IMR-90 (cell line): ENCODE results near the gene NEK6. TPM values are rescaled to one million over a fixed set of nuclear protein-coding genes. Genes with fewer than 3 reads are reported as not detected.

Experiments used
- ATAC-seq: fragments of 200-7000 bp; cut with Tn5 transposase; 2 replicates; pipeline ENCODE4 v1.9.1; 2020; ENCODE audit warnings: low read depth, mild to moderate bottlenecking, moderate library complexity
- BruUV-seq: library from RNA; stranded (reverse); fragments of 400-500 nt; replicated peaks from 2 replicates; lab custom pipeline; 2021; lab: Mats Ljungman, UMichigan
- CTCF ChIA-PET: fragments of 300-600 bp; formaldehyde crosslinking; extraction: SDS; loops from one replicate; lab custom pipeline; 2021; ENCODE audit warnings: antibody characterized with exemption; lab: Yijun Ruan, JAX
- POLR2A ChIA-PET: fragments of 300-600 bp; sonication (Branson Sonifier 250); formaldehyde crosslinking; loops from one replicate; lab custom pipeline; 2022; ENCODE audit warnings: antibody characterized with exemption; ENCODE audit not compliant: unreplicated experiment; lab: Charles Lee
- DNase-seq: peaks from one replicate; pipeline ENCODE4 v3.0.0; 2013
- H2AFZ ChIP-seq: replicated peaks from 2 replicates; pipeline ENCODE3; 2013; ENCODE audit warnings: low read length, mild to moderate bottlenecking; ENCODE audit not compliant: poor library complexity
- H2AK5ac ChIP-seq: 2 replicates; pipeline ENCODE4 v1.6.1; 2013; ENCODE audit warnings: low read depth, low read length, inconsistent platforms
- H2AK9ac ChIP-seq: replicated peaks from 2 replicates; pipeline ENCODE3; 2013; ENCODE audit warnings: mild to moderate bottlenecking, low read depth, low read length, moderate library complexity; ENCODE audit not compliant: poor library complexity
- H2BK120ac ChIP-seq: 2 replicates; pipeline ENCODE4 v1.6.1; 2013; ENCODE audit warnings: low read depth, low read length, inconsistent platforms
- H2BK15ac ChIP-seq: 3 replicates; pipeline ENCODE4 v1.6.1; 2013; ENCODE audit warnings: low read depth, low read length, inconsistent platforms
- H2BK20ac ChIP-seq: 2 replicates; pipeline ENCODE4 v1.6.1; 2013; ENCODE audit warnings: low read depth, mild to moderate bottlenecking, inconsistent platforms, low read length, moderate library complexity
- H2BK5ac ChIP-seq: 2 replicates; pipeline ENCODE4 v1.6.1; 2013; ENCODE audit warnings: mild to moderate bottlenecking, low read depth, low read length, inconsistent platforms; ENCODE audit not compliant: poor library complexity, severe bottlenecking
- H3K14ac ChIP-seq: replicated peaks from 2 replicates; pipeline ENCODE4 v1.6.1; 2013; ENCODE audit warnings: low read depth, low read length, inconsistent platforms
- H3K18ac ChIP-seq: 2 replicates; pipeline ENCODE4 v1.6.1; 2013; ENCODE audit warnings: low read depth, low read length, control low read depth
- H3K23ac ChIP-seq: 2 replicates; pipeline ENCODE4 v1.6.1; 2013; ENCODE audit warnings: low read depth, low read length, inconsistent platforms
- H3K27ac ChIP-seq: 2 replicates; pipeline ENCODE4 v1.5.1; 2013; ENCODE audit warnings: mild to moderate bottlenecking, control low read depth, low read length; ENCODE audit not compliant: insufficient read depth
- H3K27me3 ChIP-seq: 2 replicates; pipeline ENCODE4 v1.6.1; 2013; ENCODE audit warnings: low read length; ENCODE audit not compliant: control insufficient read depth, insufficient read depth
- H3K36me3 ChIP-seq: 2 replicates; pipeline ENCODE4 v1.6.1; 2013; ENCODE audit warnings: low read length, mixed read lengths; ENCODE audit not compliant: control insufficient read depth, insufficient read depth
- H3K4ac ChIP-seq: 2 replicates; pipeline ENCODE4 v1.6.1; 2013; ENCODE audit warnings: low read depth, low read length, inconsistent platforms
- H3K4me1 ChIP-seq: 2 replicates; pipeline ENCODE4 v1.6.1; 2013; ENCODE audit warnings: low read length, mixed read lengths; ENCODE audit not compliant: control insufficient read depth, insufficient read depth
- H3K4me2 ChIP-seq: 2 replicates; pipeline ENCODE4 v1.6.1; 2013; ENCODE audit warnings: low read depth, mild to moderate bottlenecking, control low read depth, low read length, moderate library complexity
- H3K4me3 ChIP-seq: 2 replicates; pipeline ENCODE4 v1.5.1; 2013; ENCODE audit warnings: low read depth, mild to moderate bottlenecking, control low read depth, low read length, moderate library complexity; ENCODE audit not compliant: insufficient read depth
- H3K56ac ChIP-seq: 2 replicates; pipeline ENCODE4 v1.6.1; 2013; ENCODE audit warnings: low read length, inconsistent platforms; ENCODE audit not compliant: insufficient read depth; ENCODE audit errors: extremely low read depth
- H3K79me1 ChIP-seq, 2 experiments: 2 replicates each; pipeline ENCODE4 v1.6.1; 2013; ENCODE audit warnings: low read length in 2 of 2, inconsistent platforms in 1 of 2, low read depth in 1 of 2
- H3K9ac ChIP-seq: 2 replicates; pipeline ENCODE4 v1.6.1; 2013; ENCODE audit warnings: low read depth, low read length, control low read depth
- H3K9me1 ChIP-seq: 2 replicates; pipeline ENCODE4 v1.6.1; 2013; ENCODE audit warnings: low read length, inconsistent platforms; ENCODE audit not compliant: insufficient read depth
- H3K9me3 ChIP-seq: 2 replicates; pipeline ENCODE4 v1.6.1; 2013; ENCODE audit warnings: low read length; ENCODE audit not compliant: control insufficient read depth, insufficient read depth
- H4K20me1 ChIP-seq: 2 replicates; pipeline ENCODE4 v1.6.1; 2013; ENCODE audit warnings: low read length, inconsistent platforms; ENCODE audit not compliant: insufficient read depth
- H4K5ac ChIP-seq: 2 replicates; pipeline ENCODE4 v1.6.1; 2013; ENCODE audit warnings: mild to moderate bottlenecking, low read depth, low read length, control low read depth
- H4K8ac ChIP-seq, 2 experiments: 2 replicates each; pipeline ENCODE4 v1.6.1; 2013; ENCODE audit warnings: low read depth in 2 of 2, low read length in 2 of 2, control low read depth in 1 of 2, inconsistent platforms in 1 of 2
- H4K91ac ChIP-seq: 2 replicates; pipeline ENCODE4 v1.6.1; 2013; ENCODE audit warnings: low read depth, low read length, inconsistent platforms; ENCODE audit not compliant: insufficient read depth
- BHLHE40 ChIP-seq: fragments of 150-350 bp; IDR thresholded peaks from 2 replicates; pipeline ENCODE4 v1.6.1; 2016; ENCODE audit warnings: mild to moderate bottlenecking, low read depth, low read length
- CEBPB ChIP-seq: IDR thresholded peaks from 2 replicates; pipeline ENCODE4 v1.6.1; 2012; ENCODE audit warnings: low read depth, low read length, improper control_type of control experiment
- CHD1 ChIP-seq: IDR thresholded peaks from 2 replicates; pipeline ENCODE4 v1.6.1; 2012; ENCODE audit warnings: low read depth, low read length, improper control_type of control experiment
- CTCF ChIP-seq: conservative IDR thresholded peaks from 2 replicates; pipeline ENCODE4 v1.5.1; 2012; ENCODE audit warnings: mild to moderate bottlenecking, low read depth, low read length, improper control_type of control experiment
- FOS ChIP-seq: fragments of 150-350 bp; IDR thresholded peaks from 2 replicates; pipeline ENCODE4 v1.6.1; 2016; ENCODE audit warnings: low read depth, low read length
- MAFK ChIP-seq: IDR thresholded peaks from 2 replicates; pipeline ENCODE4 v1.6.1; 2012; ENCODE audit warnings: low read depth, low read length, improper control_type of control experiment
- MAZ ChIP-seq: IDR thresholded peaks from 2 replicates; pipeline ENCODE4 v1.6.1; 2012; ENCODE audit warnings: low read depth, mild to moderate bottlenecking, low read length, improper control_type of control experiment, moderate library complexity, borderline replicate concordance
- MXI1 ChIP-seq: IDR thresholded peaks from 2 replicates; pipeline ENCODE4 v1.6.1; 2012; ENCODE audit warnings: low read depth, mild to moderate bottlenecking, low read length, moderate library complexity, borderline replicate concordance
- NFE2L2 ChIP-seq: fragments of 150-350 bp; IDR thresholded peaks from 2 replicates; pipeline ENCODE4 v1.6.1; 2016; ENCODE audit warnings: low read depth, mild to moderate bottlenecking, low read length
- RAD21 ChIP-seq: IDR thresholded peaks from 2 replicates; pipeline ENCODE4 v1.6.1; 2012; ENCODE audit warnings: low read length, improper control_type of control experiment
- RCOR1 ChIP-seq: IDR thresholded peaks from 2 replicates; pipeline ENCODE4 v1.6.1; 2012; ENCODE audit warnings: mild to moderate bottlenecking, low read length, improper control_type of control experiment; ENCODE audit not compliant: insufficient replicate concordance
- RFX5 ChIP-seq: IDR thresholded peaks from 2 replicates; pipeline ENCODE4 v1.8.0; 2012; ENCODE audit warnings: low read depth, mild to moderate bottlenecking, low read length, moderate library complexity
- SMC3 ChIP-seq: fragments of 150-350 bp; IDR thresholded peaks from 2 replicates; pipeline ENCODE4 v1.6.1; 2016; ENCODE audit warnings: low read depth, mild to moderate bottlenecking, antibody characterized with exemption, low read length, moderate library complexity
- WGBS, 2 experiments: methylation state at CpG; one replicate each; pipeline versions ENCODE4 v1.1.5 to v1.1.7; 2013; ENCODE audit warnings: missing lambda C conversion rate in 2 of 2; ENCODE audit not compliant: insufficient read length in 1 of 2; ENCODE audit errors: extremely low coverage in 2 of 2; 5-methylcytosine and 5-hydroxymethylcytosine counted together
- dilution Hi-C: fragments of 300-500 bp; cut with HindIII; formaldehyde crosslinking; loops from one replicate; pipeline ENCODE4 v1.14.3; 2018; ENCODE audit warnings: low sequenced_read_pairs; ENCODE audit not compliant: unreplicated experiment
- in situ Hi-C: fragments of 300-500 bp; cut with MboI; formaldehyde crosslinking; loops from 3 replicates; pipeline ENCODE4 v1.14.3; 2019; ENCODE audit warnings: low sequenced_read_pairs, inconsistent platforms, mixed read lengths
- intact Hi-C: fragments of 100-400 bp; cut with micrococcal nuclease; formaldehyde crosslinking; loops from 2 replicates; pipeline ENCODE4 v1.10.0; 2022
- polyA plus RNA-seq, 3 experiments: library from polyadenylated mRNA; depleted of rRNA; stranded (reverse); fragments of >200 nt; gene quantifications; 2 replicates each; pipeline ENCODE4 v1.2.3, GENCODE V29; 2012; ENCODE audit warnings: low replicate concordance in 1 of 3
- total RNA-seq: library from RNA; depleted of rRNA; stranded (reverse); fragments of >200 nt; gene quantifications from 2 replicates; pipeline ENCODE4 v1.2.3, GENCODE V29; 2012
- TF ChIP-seq, protein P1 (sequence below): fragments of 150-350 bp; IDR thresholded peaks from 2 replicates; pipeline ENCODE4 v1.6.1; 2016; ENCODE audit warnings: low read depth, mild to moderate bottlenecking, low read length, moderate library complexity, borderline replicate concordance
- TF ChIP-seq, protein P2 (sequence below): fragments of 150-350 bp; IDR thresholded peaks from 2 replicates; pipeline ENCODE4 v1.6.1; 2017; ENCODE audit warnings: mild to moderate bottlenecking, antibody characterized with exemption, low read length, low read depth

NEK6 gene
- total and polyA plus RNA-seq, 2 of the 4 experiments (the other 2 are of a cell fraction): 79.9 to 112 TPM

DNA sequence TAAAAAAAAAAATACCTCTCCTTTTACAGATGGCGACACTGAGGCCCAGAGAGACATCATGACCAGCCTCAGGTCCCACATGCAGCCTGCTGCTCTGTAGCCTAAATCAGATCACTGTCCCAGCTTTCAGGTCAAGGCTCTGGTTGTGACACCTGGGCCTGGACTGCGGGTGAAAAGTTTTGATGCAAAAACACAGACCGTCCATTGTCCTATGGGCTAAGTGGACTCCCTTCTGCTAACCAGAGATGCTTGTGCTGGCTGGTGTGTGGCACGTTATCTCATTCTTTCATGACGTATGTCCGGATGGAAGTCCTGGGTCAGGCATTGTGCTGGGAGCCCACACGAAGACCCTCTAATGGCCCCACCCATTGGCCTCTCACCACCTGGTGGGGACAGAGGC, 7.8 kb downstream of the NEK6 start:
- Histone ChIP-seq H3K9me1 (peaks cover 63% of the 10 kb centered on the region), H3K27me3 (no peaks in the 10 kb centered on the region), H3K9me3 (no peaks in the 10 kb centered on the region), H3K36me3 (peaks cover 29% of the 10 kb centered on the region), H2BK5ac (peak overlapping the region; percentile 89), H4K20me1 (peaks cover 96% of the 10 kb centered on the region), H3K4me3 (no peak overlapping the region), H3K56ac (no peak overlapping the region), H4K91ac (peak overlapping the region; percentile 45), H2AFZ (peak overlapping the region; percentile 6), H2BK120ac (no peak overlapping the region; the same call in 1 of the 2 replicates), H3K79me1 (peaks cover 0 to 83% of the 10 kb centered on the region in 2 experiments; a peak in 3 of 4 replicates), H2AK9ac (peak overlapping the region; percentile 46), H2AK5ac (peak overlapping the region; percentile 65; the same call in 1 of the 2 replicates), H4K5ac (peak overlapping the region; percentile 7; the same call in 1 of the 2 replicates), H3K9ac (no peak overlapping the region), H3K4me1 (peaks cover 73% of the 10 kb centered on the region), H3K4me2 (no peak overlapping the region), H3K18ac (no peak overlapping the region), H3K27ac (peak overlapping the region; percentile 78; the same call in 1 of the 2 replicates), H3K14ac (0 out of 2 replicates have a peak overlapping the region, but pooled peaks have one; percentile 10), H2BK20ac (no peak overlapping the region), H3K23ac (peak overlapping the region; percentile 13; the same call in 1 of the 2 replicates), H4K8ac (peak overlapping the region; percentile 0 to 41; a peak in 1 of 4 replicates), H3K4ac (peak overlapping the region; percentile 41; the same call in 1 of the 2 replicates), H2BK15ac (no peak overlapping the region; the same call in 2 of the 3 replicates)
- dilution Hi-C loops: no loop called here
- intact Hi-C loops: no loop called here
- in situ Hi-C loops: no loop called here
- DNase-seq: no peak
- ChIA-PET POLR2A (interaction anchor here (0.6 kb wide), 1 partner anchor 20 kb away, joined by 3 read pairs; no protein-coding TSS in a partner anchor), CTCF (interaction anchor here (0.6 kb wide), 1 partner anchor 652 kb away, joined by 3 read pairs; no protein-coding TSS in a partner anchor)
- ATAC-seq: no peak
- 94% methylated on average over 3 of the region's 7 CpGs; no CpG with 5 or more reads in 1 of the 2 experiments for WGBS, 2 experiments
- BruUV-seq: no TSS peak
- TF ChIP-seq CHD1: no peak
- TF ChIP-seq, protein P1, sequence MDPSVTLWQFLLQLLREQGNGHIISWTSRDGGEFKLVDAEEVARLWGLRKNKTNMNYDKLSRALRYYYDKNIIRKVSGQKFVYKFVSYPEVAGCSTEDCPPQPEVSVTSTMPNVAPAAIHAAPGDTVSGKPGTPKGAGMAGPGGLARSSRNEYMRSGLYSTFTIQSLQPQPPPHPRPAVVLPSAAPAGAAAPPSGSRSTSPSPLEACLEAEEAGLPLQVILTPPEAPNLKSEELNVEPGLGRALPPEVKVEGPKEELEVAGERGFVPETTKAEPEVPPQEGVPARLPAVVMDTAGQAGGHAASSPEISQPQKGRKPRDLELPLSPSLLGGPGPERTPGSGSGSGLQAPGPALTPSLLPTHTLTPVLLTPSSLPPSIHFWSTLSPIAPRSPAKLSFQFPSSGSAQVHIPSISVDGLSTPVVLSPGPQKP: no peak
- TF ChIP-seq BHLHE40: no peak
- no peak for TF ChIP-seq SMC3
- no peak for TF ChIP-seq FOS
- TF ChIP-seq NFE2L2: no peak
- no peak for TF ChIP-seq RFX5
- TF ChIP-seq MAZ: no peak
- no peak for TF ChIP-seq RCOR1
- TF ChIP-seq CTCF: no peak
- TF ChIP-seq MAFK: no peak
- TF ChIP-seq, protein P2, sequence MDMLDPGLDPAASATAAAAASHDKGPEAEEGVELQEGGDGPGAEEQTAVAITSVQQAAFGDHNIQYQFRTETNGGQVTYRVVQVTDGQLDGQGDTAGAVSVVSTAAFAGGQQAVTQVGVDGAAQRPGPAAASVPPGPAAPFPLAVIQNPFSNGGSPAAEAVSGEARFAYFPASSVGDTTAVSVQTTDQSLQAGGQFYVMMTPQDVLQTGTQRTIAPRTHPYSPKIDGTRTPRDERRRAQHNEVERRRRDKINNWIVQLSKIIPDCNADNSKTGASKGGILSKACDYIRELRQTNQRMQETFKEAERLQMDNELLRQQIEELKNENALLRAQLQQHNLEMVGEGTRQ: no peak
- TF ChIP-seq CEBPB: no peak
- TF ChIP-seq RAD21: no peak
- TF ChIP-seq MXI1: no peak
